B cell (primary cell): Measurements from ENCODE around the gene CHIT1.

ENCODE experiments used
- EZH2 ChIP-seq: IDR thresholded peaks from 2 replicates; pipeline ENCODE4 v1.6.1; 2012; ENCODE audit warnings: borderline replicate concordance, low read depth, mild to moderate bottlenecking, moderate library complexity, low read length; ENCODE audit not compliant: insufficient read depth, poor library complexity, severe bottlenecking
- TF ChIP-seq, protein P1 (sequence below): fragments of 200-600 bp; IDR thresholded peaks from one replicate; pipeline ENCODE4 v1.8.0; 2022; ENCODE audit warnings: antibody characterized with exemption, mild to moderate bottlenecking

DNA sequence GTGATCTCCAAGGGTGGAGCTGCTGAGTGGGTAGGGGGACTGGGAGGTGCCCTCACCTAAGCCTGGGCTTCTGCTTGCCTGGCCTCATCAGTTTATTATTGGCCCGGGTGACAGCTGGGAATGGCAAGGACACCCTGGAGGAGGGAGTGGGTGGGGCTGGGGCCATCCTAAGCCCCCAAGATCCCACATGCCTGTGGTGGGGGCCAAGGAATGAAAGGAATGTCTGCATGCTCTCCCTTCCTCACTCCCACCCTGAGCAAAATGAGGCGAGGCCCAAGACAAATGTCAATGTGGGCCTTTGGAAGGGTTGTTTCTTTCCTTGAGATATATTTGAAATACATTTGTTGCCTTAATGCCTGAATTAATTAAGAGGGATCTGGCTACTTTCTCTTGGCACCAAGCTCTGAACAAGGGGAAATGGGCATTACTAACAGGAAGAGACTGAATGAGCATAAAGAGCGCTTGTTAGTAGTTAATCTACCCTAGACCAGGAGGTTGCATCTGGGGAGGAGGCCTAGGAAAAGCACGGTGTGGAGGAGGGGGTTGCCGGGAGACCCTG lies 23.3 kb downstream of the CHIT1 start:
- TF ChIP-seq, protein P1, sequence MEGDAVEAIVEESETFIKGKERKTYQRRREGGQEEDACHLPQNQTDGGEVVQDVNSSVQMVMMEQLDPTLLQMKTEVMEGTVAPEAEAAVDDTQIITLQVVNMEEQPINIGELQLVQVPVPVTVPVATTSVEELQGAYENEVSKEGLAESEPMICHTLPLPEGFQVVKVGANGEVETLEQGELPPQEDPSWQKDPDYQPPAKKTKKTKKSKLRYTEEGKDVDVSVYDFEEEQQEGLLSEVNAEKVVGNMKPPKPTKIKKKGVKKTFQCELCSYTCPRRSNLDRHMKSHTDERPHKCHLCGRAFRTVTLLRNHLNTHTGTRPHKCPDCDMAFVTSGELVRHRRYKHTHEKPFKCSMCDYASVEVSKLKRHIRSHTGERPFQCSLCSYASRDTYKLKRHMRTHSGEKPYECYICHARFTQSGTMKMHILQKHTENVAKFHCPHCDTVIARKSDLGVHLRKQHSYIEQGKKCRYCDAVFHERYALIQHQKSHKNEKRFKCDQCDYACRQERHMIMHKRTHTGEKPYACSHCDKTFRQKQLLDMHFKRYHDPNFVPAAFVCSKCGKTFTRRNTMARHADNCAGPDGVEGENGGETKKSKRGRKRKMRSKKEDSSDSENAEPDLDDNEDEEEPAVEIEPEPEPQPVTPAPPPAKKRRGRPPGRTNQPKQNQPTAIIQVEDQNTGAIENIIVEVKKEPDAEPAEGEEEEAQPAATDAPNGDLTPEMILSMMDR: no peak
- TF ChIP-seq EZH2: no peak
